Activated T-cell treated with anti-CD3 and anti-CD28 coated beads for 24 hours (primary cell): Measurements from ENCODE around the gene KCNC4.

ENCODE experiments used
- DNase-seq: peaks from one replicate; pipeline ENCODE4 v3.0.0-alpha.2; 2020; ENCODE audit warnings: low read depth

Gene KCNC4

GRCh38 chr1:110188035-110188618 lies 22.0 kb upstream of the KCNC4 start:
- DNase-seq, result no peak

GRCh38 chr1:110189181-110189580 lies 20.9 kb upstream of the KCNC4 start:
- DNase-seq, result no peak

GRCh38 chr1:110190282-110190929 lies 19.7 kb upstream of the KCNC4 start:
- DNase-seq, result no peak

GRCh38 chr1:110192541-110192940 lies 17.6 kb upstream of the KCNC4 start:
- DNase-seq, result no peak

GRCh38 chr1:110195196-110195595 lies 14.9 kb upstream of the KCNC4 start:
- no peak for DNase-seq

- DNase-seq, result peak; percentile 42
Measured at GRCh38 chr1:110196917-110197765, 13.0 kb upstream of the KCNC4 start.

- no peak for DNase-seq
Measured at GRCh38 chr1:110197905-110198629, 12.0 kb upstream of the KCNC4 start.

GRCh38 chr1:110198746-110199145 lies 11.4 kb upstream of the KCNC4 start:
- DNase-seq, result no peak

GRCh38 chr1:110200190-110200589 lies 9.9 kb upstream of the KCNC4 start:
- DNase-seq, result no peak

- no peak for DNase-seq
Measured at GRCh38 chr1:110200666-110201065, 9.4 kb upstream of the KCNC4 start.

- DNase-seq, result no peak
Measured at GRCh38 chr1:110201157-110201825, 8.8 kb upstream of the KCNC4 start.

GRCh38 chr1:110203021-110203661 lies 7.0 kb upstream of the KCNC4 start:
- DNase-seq, result peak; percentile 60

- no peak for DNase-seq
Measured at GRCh38 chr1:110205156-110205555, 5.0 kb upstream of the KCNC4 start.

- DNase-seq, result no peak
Measured at GRCh38 chr1:110205591-110206155, 4.4 kb upstream of the KCNC4 start.

GRCh38 chr1:110206261-110206920 lies 3.7 kb upstream of the KCNC4 start:
- DNase-seq, result no peak

GRCh38 chr1:110207831-110208230 lies 2.3 kb upstream of the KCNC4 start:
- DNase-seq, result peak; percentile 68

- DNase-seq, result no peak
Measured at GRCh38 chr1:110208916-110209645, 1.0 kb upstream of the KCNC4 start.

GRCh38 chr1:110210604-110211495 lies 736 bp downstream of the KCNC4 start:
- DNase-seq, result peak; percentile 31
